GM21447 (cell line): ENCODE data around the gene KNDC1.
"Not testable (repeated sequence)": the region's sequence is repeated elsewhere in the genome, so short reads cannot be mapped to it uniquely, and the experiment has no call there.

Experiments
- ATAC-seq: cut with Tn5 transposase; IDR thresholded peaks from one replicate; pipeline ENCODE4 v1.9.1; 2021; ENCODE audit not compliant: unreplicated experiment

KNDC1 gene

GRCh38 chr10:133139551-133140065, 20.4 kb upstream of the KNDC1 start:
- ATAC-seq: no peak

- ATAC-seq: no peak
Measured at GRCh38 chr10:133140417-133141143, 19.4 kb upstream of the KNDC1 start.

GRCh38 chr10:133141144-133141957, 18.7 kb upstream of the KNDC1 start:
- no peak for ATAC-seq

- ATAC-seq: no peak
Measured at GRCh38 chr10:133141958-133142340, 18.1 kb upstream of the KNDC1 start.

GRCh38 chr10:133142523-133143199, 17.4 kb upstream of the KNDC1 start:
- no peak for ATAC-seq

- ATAC-seq: no peak
Measured at GRCh38 chr10:133143200-133143533, 16.9 kb upstream of the KNDC1 start.

GRCh38 chr10:133143546-133143945, 16.5 kb upstream of the KNDC1 start:
- ATAC-seq: no peak

GRCh38 chr10:133144771-133145170, 15.2 kb upstream of the KNDC1 start:
- no peak for ATAC-seq

GRCh38 chr10:133150226-133150625, 9.8 kb upstream of the KNDC1 start:
- ATAC-seq: no peak

GRCh38 chr10:133150656-133151055, 9.4 kb upstream of the KNDC1 start:
- ATAC-seq: no peak

- not testable (repeated sequence) for ATAC-seq
Measured at GRCh38 chr10:133151071-133151470, 8.9 kb upstream of the KNDC1 start.

GRCh38 chr10:133151543-133151972, 8.5 kb upstream of the KNDC1 start:
- no peak for ATAC-seq

- ATAC-seq: no peak
Measured at GRCh38 chr10:133154411-133154810, 5.6 kb upstream of the KNDC1 start.

- ATAC-seq: no peak
Measured at GRCh38 chr10:133154996-133155778, 4.8 kb upstream of the KNDC1 start.

- no peak for ATAC-seq
Measured at GRCh38 chr10:133156674-133157579, 3.1 kb upstream of the KNDC1 start.

GRCh38 chr10:133157662-133158436, 2.2 kb upstream of the KNDC1 start:
- ATAC-seq: no peak

- no peak for ATAC-seq
Measured at GRCh38 chr10:133158437-133158755, 1.6 kb upstream of the KNDC1 start.

- no peak for ATAC-seq
Measured at GRCh38 chr10:133158756-133159610, 1.0 kb upstream of the KNDC1 start.
